GM12878 (cell line): Measurements from ENCODE around the gene MRPS27.

ENCODE experiments used
- CHD4 ChIP-seq: fragments of 200-600 bp; sonication (generic); IDR thresholded peaks from 2 replicates; pipeline ENCODE4 v1.6.1; 2016; ENCODE audit warnings: mild to moderate bottlenecking
- EP300 ChIP-seq, 2 experiments: fragments of 150-350 bp in 1 of 2; IDR thresholded peaks; 2 replicates each; pipeline ENCODE4 v1.6.1; 2011 to 2012; ENCODE audit warnings: low read depth in 2 of 2, low read length in 2 of 2, borderline replicate concordance in 1 of 2, improper control_type of control experiment in 1 of 2, inconsistent platforms in 1 of 2; ENCODE audit not compliant: control insufficient read depth in 1 of 2
- RAD21 ChIP-seq: IDR thresholded peaks from 2 replicates; pipeline ENCODE4 v1.6.1; 2011; ENCODE audit warnings: mild to moderate bottlenecking, low read depth, low read length, moderate library complexity; ENCODE audit not compliant: insufficient read depth
- TARDBP ChIP-seq: IDR thresholded peaks from 2 replicates; pipeline ENCODE4 v1.6.1; 2016; ENCODE audit warnings: borderline replicate concordance

DNA sequence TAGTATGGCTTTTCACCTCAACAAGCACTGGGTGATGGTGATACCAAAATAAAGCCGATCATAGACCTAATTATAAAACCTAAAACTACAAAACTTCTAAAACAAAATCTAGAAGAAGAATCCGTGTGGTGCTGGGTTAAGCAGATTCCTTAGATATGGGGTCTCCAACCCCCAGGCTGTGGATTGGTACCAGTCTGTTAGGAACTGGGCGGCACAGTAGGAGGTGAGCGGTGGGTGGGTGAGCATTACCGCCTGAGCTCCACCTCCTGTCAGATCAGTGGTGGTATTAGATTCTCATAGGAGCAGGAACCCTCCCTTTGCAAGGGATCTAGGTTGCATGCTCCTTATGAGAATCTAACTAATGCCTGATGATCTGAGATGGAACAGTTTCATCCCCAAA, 33.2 kb downstream of the MRPS27 start:
- no peak for TF ChIP-seq RAD21
- no peak for TF ChIP-seq EP300 (IDR thresholded peaks at IDR 0.05; ENCODE audit: borderline replicate concordance in 1 of 2, control insufficient read depth in 1 of 2, low read depth in 2 of 2, low read length in 2 of 2)
- TF ChIP-seq CHD4, result no peak
- TF ChIP-seq TARDBP, result no peak
